Esophagus squamous epithelium (tissue), 4 donors: ENCODE measurements around the gene KCNAB1.

Experiments
- CTCF ChIP-seq, 6 experiments: fragments of 450-650 bp in 4 of 6; fragments of 200-600 bp in 2 of 6; sonication (generic) in 2 of 6; IDR thresholded peaks; one replicate each; pipeline ENCODE4 v1.5.1; 2016 to 2019; ENCODE audit warnings: antibody characterized with exemption in 6 of 6, mild to moderate bottlenecking in 4 of 6, moderate library complexity in 4 of 6
- POLR2A ChIP-seq, 4 donors: fragments of 450-650 bp; IDR thresholded peaks; one replicate each; pipeline ENCODE4 v1.6.1; 2017; ENCODE audit warnings: antibody characterized with exemption in 4 of 4, mild to moderate bottlenecking in 4 of 4, moderate library complexity in 3 of 4

GRCh38 chr3:156360083-156360482 lies 239.7 kb downstream of the KCNAB1 start:
- TF ChIP-seq POLR2A (IDR thresholded peaks at IDR 0.05) (no peak), CTCF (IDR thresholded peaks at IDR 0.05) (no peak)
